Measurements from ENCODE around the gene PDZD7.

Gene PDZD7

DNA sequence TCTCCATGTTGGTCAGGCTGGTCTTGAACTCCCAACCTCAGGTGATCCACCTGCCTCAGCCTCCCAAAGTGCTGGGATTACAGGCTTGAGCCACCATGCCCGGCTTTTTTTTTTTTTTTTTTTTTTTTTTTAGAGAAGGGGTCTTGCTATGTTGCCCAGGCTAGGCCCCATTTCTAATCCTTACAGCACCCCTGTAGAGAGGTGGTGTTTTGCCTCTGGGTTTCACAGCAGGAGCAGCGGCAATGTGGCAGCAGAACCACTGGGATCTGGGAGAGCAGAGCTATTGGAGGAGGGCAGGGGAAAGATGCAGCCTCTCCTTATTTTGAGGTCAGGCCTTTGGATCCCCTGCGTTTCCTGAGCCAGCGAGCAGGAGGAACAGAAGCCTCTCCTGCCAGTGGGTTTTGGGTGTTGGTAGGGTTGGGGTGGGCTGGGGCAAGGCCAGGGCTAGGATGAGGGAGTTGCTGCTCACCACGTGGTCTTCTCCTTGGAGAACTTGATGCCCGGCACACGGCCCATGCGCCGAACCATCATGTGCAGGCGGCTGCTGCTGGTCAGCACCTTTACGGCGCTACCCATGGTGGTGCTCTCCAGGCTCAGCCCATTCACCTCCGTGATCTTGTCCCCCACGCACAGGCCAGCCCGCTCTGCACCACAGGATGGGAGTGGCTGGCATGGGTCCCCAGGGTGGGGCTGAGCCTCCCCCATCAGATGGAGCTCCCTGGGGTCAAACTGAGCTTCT, 7.8 kb downstream of the PDZD7 start:
- no peak for TF ChIP-seq ZNF8 (CRISPR knock-in tag; IDR thresholded peaks at IDR 0.05)
- no peak for TF ChIP-seq SNAI2 (CRISPR knock-in tag; IDR thresholded peaks at IDR 0.05)
- ATAC-seq, result no peak

DNA sequence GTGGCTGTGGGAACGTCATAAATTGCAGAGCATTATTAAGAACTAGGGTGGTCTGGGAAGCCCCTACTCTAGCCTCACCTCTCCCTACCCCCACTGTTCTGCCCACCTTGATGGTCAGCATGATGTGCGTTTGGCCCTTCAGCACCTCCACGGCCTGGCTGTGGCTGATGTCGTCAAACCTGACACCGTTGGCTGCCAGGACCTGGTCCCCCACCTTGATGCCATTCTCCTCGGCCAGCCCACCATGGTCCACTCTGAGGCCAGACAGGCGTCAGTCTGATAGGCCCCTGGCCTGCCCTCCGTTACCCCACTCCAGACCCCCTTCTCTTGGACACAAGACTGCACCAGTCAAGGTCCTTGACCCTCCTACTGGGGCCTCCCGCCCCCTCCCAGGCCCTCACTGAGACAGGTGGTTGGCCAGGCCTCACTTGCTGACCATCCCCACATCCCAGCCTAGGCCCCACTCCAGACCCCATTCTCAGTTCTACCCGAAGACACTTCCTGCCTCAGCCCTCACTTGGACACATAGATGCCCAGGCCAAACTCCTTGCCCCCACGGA, 9.2 kb downstream of the PDZD7 start:
- ATAC-seq, result no peak
- TF ChIP-seq ISL1 (CRISPR knock-in tag; IDR thresholded peaks at IDR 0.05), result no peak
- TF ChIP-seq TCF4 (CRISPR knock-in tag; IDR thresholded peaks at IDR 0.05; ENCODE audit: borderline replicate concordance), result no peak
- no peak for TF ChIP-seq ZFP3 (CRISPR knock-in tag; IDR thresholded peaks at IDR 0.05)
- TF ChIP-seq OSR1 (CRISPR knock-in tag; IDR thresholded peaks at IDR 0.05), result no peak
- TF ChIP-seq ZNF565 (CRISPR knock-in tag; conservative IDR thresholded peaks at IDR 0.05; ENCODE audit: low read depth), result no peak
- TF ChIP-seq, protein P1, sequence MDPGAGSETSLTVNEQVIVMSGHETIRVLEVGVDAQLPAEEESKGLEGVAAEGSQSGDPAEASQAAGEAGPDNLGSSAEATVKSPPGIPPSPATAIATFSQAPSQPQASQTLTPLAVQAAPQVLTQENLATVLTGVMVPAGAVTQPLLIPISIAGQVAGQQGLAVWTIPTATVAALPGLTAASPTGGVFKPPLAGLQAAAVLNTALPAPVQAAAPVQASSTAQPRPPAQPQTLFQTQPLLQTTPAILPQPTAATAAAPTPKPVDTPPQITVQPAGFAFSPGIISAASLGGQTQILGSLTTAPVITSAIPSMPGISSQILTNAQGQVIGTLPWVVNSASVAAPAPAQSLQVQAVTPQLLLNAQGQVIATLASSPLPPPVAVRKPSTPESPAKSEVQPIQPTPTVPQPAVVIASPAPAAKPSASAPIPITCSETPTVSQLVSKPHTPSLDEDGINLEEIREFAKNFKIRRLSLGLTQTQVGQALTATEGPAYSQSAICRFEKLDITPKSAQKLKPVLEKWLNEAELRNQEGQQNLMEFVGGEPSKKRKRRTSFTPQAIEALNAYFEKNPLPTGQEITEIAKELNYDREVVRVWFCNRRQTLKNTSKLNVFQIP (CRISPR knock-in tag; IDR thresholded peaks at IDR 0.05; ENCODE audit: borderline replicate concordance, low read depth), result no peak
- TF ChIP-seq ZC3H10 (CRISPR knock-in tag; IDR thresholded peaks at IDR 0.05), result no peak
- no peak for TF ChIP-seq ARNTL (CRISPR knock-in tag; IDR thresholded peaks at IDR 0.05; ENCODE audit: borderline replicate concordance, low read depth)
- no peak for TF ChIP-seq BACH2 (CRISPR knock-in tag; IDR thresholded peaks at IDR 0.05; ENCODE audit: borderline replicate concordance)
- no peak for TF ChIP-seq PPARA (CRISPR knock-in tag; IDR thresholded peaks at IDR 0.05; ENCODE audit: borderline replicate concordance)
- TF ChIP-seq ZNF8 (CRISPR knock-in tag; IDR thresholded peaks at IDR 0.05), result no peak
- TF ChIP-seq ESRRG (CRISPR knock-in tag; IDR thresholded peaks at IDR 0.05), result no peak
- TF ChIP-seq, protein P2, sequence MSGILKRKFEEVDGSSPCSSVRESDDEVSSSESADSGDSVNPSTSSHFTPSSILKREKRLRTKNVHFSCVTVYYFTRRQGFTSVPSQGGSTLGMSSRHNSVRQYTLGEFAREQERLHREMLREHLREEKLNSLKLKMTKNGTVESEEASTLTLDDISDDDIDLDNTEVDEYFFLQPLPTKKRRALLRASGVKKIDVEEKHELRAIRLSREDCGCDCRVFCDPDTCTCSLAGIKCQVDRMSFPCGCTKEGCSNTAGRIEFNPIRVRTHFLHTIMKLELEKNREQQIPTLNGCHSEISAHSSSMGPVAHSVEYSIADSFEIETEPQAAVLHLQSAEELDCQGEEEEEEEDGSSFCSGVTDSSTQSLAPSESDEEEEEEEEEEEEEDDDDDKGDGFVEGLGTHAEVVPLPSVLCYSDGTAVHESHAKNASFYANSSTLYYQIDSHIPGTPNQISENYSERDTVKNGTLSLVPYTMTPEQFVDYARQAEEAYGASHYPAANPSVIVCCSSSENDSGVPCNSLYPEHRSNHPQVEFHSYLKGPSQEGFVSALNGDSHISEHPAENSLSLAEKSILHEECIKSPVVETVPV (CRISPR knock-in tag; IDR thresholded peaks at IDR 0.05), result no peak
- TF ChIP-seq SNAI2 (CRISPR knock-in tag; IDR thresholded peaks at IDR 0.05), result no peak
- TF ChIP-seq, protein P3, sequence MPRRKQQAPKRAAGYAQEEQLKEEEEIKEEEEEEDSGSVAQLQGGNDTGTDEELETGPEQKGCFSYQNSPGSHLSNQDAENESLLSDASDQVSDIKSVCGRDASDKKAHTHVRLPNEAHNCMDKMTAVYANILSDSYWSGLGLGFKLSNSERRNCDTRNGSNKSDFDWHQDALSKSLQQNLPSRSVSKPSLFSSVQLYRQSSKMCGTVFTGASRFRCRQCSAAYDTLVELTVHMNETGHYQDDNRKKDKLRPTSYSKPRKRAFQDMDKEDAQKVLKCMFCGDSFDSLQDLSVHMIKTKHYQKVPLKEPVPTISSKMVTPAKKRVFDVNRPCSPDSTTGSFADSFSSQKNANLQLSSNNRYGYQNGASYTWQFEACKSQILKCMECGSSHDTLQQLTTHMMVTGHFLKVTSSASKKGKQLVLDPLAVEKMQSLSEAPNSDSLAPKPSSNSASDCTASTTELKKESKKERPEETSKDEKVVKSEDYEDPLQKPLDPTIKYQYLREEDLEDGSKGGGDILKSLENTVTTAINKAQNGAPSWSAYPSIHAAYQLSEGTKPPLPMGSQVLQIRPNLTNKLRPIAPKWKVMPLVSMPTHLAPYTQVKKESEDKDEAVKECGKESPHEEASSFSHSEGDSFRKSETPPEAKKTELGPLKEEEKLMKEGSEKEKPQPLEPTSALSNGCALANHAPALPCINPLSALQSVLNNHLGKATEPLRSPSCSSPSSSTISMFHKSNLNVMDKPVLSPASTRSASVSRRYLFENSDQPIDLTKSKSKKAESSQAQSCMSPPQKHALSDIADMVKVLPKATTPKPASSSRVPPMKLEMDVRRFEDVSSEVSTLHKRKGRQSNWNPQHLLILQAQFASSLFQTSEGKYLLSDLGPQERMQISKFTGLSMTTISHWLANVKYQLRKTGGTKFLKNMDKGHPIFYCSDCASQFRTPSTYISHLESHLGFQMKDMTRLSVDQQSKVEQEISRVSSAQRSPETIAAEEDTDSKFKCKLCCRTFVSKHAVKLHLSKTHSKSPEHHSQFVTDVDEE (CRISPR knock-in tag; IDR thresholded peaks at IDR 0.05), result no peak

DNA sequence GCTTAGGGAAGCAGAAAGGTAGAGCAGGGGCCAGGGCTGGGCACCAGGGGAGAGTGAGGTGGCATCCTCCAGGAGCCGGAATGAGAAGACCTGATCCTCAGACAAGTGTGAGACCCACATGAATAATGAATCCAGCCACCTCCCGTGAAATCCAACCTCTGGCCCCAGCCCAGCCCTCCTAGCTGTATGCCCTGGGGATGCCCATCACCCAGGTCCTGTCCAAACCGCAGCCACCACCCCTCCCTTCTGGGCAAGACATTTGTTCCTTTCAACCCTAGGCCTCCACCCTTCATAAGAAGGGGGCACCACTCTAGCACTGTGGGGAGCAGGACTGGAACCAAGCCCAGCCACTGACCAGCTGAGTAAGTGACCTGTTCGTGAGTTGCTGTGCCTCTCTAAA, 9.7 kb downstream of the PDZD7 start:
- ATAC-seq, result no peak
- TF ChIP-seq ISL1 (CRISPR knock-in tag; IDR thresholded peaks at IDR 0.05) (no peak), TOX (CRISPR knock-in tag; IDR thresholded peaks at IDR 0.05; ENCODE audit: borderline replicate concordance) (no peak), ESRRG (CRISPR knock-in tag; IDR thresholded peaks at IDR 0.05) (no peak), TCF4 (CRISPR knock-in tag; IDR thresholded peaks at IDR 0.05; ENCODE audit: borderline replicate concordance) (no peak), ARNTL (CRISPR knock-in tag; IDR thresholded peaks at IDR 0.05; ENCODE audit: borderline replicate concordance, low read depth) (no peak), ZC3H10 (CRISPR knock-in tag; IDR thresholded peaks at IDR 0.05) (no peak), CSDC2 (CRISPR knock-in tag; IDR thresholded peaks at IDR 0.05) (no peak), PPARA (CRISPR knock-in tag; IDR thresholded peaks at IDR 0.05; ENCODE audit: borderline replicate concordance) (no peak), RARB (CRISPR knock-in tag; IDR thresholded peaks at IDR 0.05) (no peak), ZNF8 (CRISPR knock-in tag; IDR thresholded peaks at IDR 0.05) (no peak), ZNF70 (CRISPR knock-in tag; IDR thresholded peaks at IDR 0.05) (no peak), GLIS3 (CRISPR knock-in tag; IDR thresholded peaks at IDR 0.05) (no peak), SNAI2 (CRISPR knock-in tag; IDR thresholded peaks at IDR 0.05) (no peak), ZFP30 (CRISPR knock-in tag; IDR thresholded peaks at IDR 0.05) (no peak)
- TF ChIP-seq, protein P3 (CRISPR knock-in tag; IDR thresholded peaks at IDR 0.05), result no peak
- TF ChIP-seq, protein P4, sequence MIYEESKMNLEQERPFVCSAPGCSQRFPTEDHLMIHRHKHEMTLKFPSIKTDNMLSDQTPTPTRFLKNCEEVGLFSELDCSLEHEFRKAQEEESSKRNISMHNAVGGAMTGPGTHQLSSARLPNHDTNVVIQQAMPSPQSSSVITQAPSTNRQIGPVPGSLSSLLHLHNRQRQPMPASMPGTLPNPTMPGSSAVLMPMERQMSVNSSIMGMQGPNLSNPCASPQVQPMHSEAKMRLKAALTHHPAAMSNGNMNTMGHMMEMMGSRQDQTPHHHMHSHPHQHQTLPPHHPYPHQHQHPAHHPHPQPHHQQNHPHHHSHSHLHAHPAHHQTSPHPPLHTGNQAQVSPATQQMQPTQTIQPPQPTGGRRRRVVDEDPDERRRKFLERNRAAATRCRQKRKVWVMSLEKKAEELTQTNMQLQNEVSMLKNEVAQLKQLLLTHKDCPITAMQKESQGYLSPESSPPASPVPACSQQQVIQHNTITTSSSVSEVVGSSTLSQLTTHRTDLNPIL (CRISPR knock-in tag; IDR thresholded peaks at IDR 0.05; ENCODE audit: low read depth), result no peak
- TF ChIP-seq, protein P5, sequence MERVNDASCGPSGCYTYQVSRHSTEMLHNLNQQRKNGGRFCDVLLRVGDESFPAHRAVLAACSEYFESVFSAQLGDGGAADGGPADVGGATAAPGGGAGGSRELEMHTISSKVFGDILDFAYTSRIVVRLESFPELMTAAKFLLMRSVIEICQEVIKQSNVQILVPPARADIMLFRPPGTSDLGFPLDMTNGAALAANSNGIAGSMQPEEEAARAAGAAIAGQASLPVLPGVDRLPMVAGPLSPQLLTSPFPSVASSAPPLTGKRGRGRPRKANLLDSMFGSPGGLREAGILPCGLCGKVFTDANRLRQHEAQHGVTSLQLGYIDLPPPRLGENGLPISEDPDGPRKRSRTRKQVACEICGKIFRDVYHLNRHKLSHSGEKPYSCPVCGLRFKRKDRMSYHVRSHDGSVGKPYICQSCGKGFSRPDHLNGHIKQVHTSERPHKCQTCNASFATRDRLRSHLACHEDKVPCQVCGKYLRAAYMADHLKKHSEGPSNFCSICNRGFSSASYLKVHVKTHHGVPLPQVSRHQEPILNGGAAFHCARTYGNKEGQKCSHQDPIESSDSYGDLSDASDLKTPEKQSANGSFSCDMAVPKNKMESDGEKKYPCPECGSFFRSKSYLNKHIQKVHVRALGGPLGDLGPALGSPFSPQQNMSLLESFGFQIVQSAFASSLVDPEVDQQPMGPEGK (CRISPR knock-in tag; IDR thresholded peaks at IDR 0.05; ENCODE audit: borderline replicate concordance), result no peak

Measured in SK-N-SH treated with all-trans-retinoic acid at 6 μM for 48 hours (cell line).